Measurements from ENCODE around the gene RAPGEF2. TPM values are rescaled to one million over a fixed set of nuclear protein-coding genes. Genes with fewer than 3 reads are reported as not detected.

RAPGEF2 gene
- total and polyA plus RNA-seq, 2 of the 8 experiments (the other 6 are each of a cell fraction or from before 2014, with no cell fraction given): 24.4 to 48.6 TPM

DNA sequence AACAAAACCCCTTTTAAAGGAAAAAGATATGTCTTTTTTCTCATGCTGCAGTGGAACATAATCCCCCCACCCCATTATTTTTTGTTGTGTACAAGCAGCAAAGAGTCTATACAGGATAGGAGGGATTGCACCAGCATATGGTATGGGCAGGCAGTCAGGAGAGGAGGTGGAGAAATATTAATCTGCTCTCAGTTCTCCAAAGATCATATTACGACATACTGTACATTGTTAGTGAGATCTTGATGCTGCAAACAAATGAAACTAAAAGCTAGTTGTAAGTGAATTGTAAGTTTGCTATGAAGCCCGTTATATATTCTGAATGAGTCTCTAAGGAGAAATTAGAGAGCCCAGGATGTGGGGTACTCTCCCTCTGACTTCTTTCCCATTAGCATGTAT is 75.3 kb downstream of the RAPGEF2 start:
- FAIRE-seq: no peak

More for the DNA sequence above, 75.3 kb downstream of the RAPGEF2 start:
- H2BK15ac ChIP-seq (ENCODE audit: low read length): no peak overlapping the region
- H3K79me2 ChIP-seq (ENCODE audit: control insufficient read depth in 1 of 2, insufficient read depth in 2 of 2, low read length in 2 of 2): peaks cover 5 to 89% of the 10 kb centered on the region in 2 experiments; a peak in 3 of 4 replicates
- no peak overlapping the region for H4K8ac ChIP-seq (ENCODE audit: extremely low read depth, insufficient read depth, low read length)
- no peak overlapping the region for H3K56ac ChIP-seq (replicated peaks; ENCODE audit: insufficient read length, low read depth, low read length)
- no peak overlapping the region for H3K4me2 ChIP-seq (ENCODE audit: insufficient read depth in 1 of 2, low read depth in 2 of 2, low read length in 2 of 2)
- 81% methylated on average over 2 of the region's 2 CpGs; no CpG with 5 or more reads in 1 of the 2 experiments for WGBS, 2 experiments (ENCODE audit: extremely low coverage in 1 of 2, insufficient coverage in 1 of 2, insufficient read length in 1 of 2, insufficient replicate concordance in 2 of 2, low coverage in 1 of 2, low lambda C conversion rate in 2 of 2, missing lambda C conversion rate in 1 of 2)
- H4K91ac ChIP-seq (replicated peaks; ENCODE audit: insufficient read length, low read length): no peak overlapping the region
- no peaks in the 10 kb centered on the region for H3K23me2 ChIP-seq (ENCODE audit: low read depth, low read length)
- POLR2A ChIA-PET (ENCODE audit: partially characterized antibody): no interaction called here
- no peaks in the 10 kb centered on the region; the same call in 1 of the 2 replicates for H3K79me1 ChIP-seq (ENCODE audit: low read depth, low read length)
- no peak overlapping the region for H3K27ac ChIP-seq (ENCODE audit: low read depth, low read length)
- no peak overlapping the region for H2AFZ ChIP-seq (ENCODE audit: low read length)
- TF ChIP-seq SIX5 (IDR thresholded peaks at IDR 0.05; ENCODE audit: low read depth, low read length) (no peak), RFX5 (IDR thresholded peaks at IDR 0.05; ENCODE audit: borderline replicate concordance, low read depth, low read length) (no peak), KDM1A (IDR thresholded peaks at IDR 0.05; ENCODE audit: borderline replicate concordance, low read length) (no peak), NANOG (IDR thresholded peaks at IDR 0.05; ENCODE audit: insufficient read depth, low read depth, low read length, poor library complexity, severe bottlenecking) (no peak), CHD1 (IDR thresholded peaks at IDR 0.05; ENCODE audit: low read depth, low read length) (no peak)
- no peaks in the 10 kb centered on the region for H3K36me3 ChIP-seq (ENCODE audit: control insufficient read depth in 2 of 4, insufficient read depth in 4 of 4, low read length in 3 of 4)
- no peaks in the 10 kb centered on the region for H3K27me3 ChIP-seq (replicated peaks in 1 of 4; ENCODE audit: control insufficient read depth in 3 of 4, extremely low read depth in 1 of 4, insufficient read depth in 3 of 4, low read length in 3 of 4)
- H2BK12ac ChIP-seq (ENCODE audit: low read depth, low read length): no peak overlapping the region
- no peak overlapping the region for H2AK5ac ChIP-seq (ENCODE audit: low read depth, low read length)
- no peak for DNase-seq (ENCODE audit: low read depth in 1 of 2, low spot score in 2 of 2)
- no peak overlapping the region for H3K23ac ChIP-seq (ENCODE audit: insufficient read length)
- no peak overlapping the region for H3K14ac ChIP-seq (ENCODE audit: insufficient read length)
- H3K18ac ChIP-seq (ENCODE audit: extremely low read depth, low read length): no peak overlapping the region
- H2BK120ac ChIP-seq (replicated peaks; ENCODE audit: low read depth, low read length): no peak overlapping the region
- H2BK20ac ChIP-seq (ENCODE audit: low read length): no peak overlapping the region
- CTCF ChIA-PET (ENCODE audit: partially characterized antibody): interaction anchor here (0.6 to 4.2 kb wide), 5 partner anchors 12 to 282 kb away, joined by 3 to 20 read pairs (median 4); no protein-coding TSS in a partner anchor
- H4K20me1 ChIP-seq (replicated peaks in 1 of 2; ENCODE audit: control insufficient read depth in 1 of 2, insufficient read depth in 2 of 2, low read length in 2 of 2): peaks cover 0 to 2% of the 10 kb centered on the region in 2 experiments
- no peak overlapping the region for H3K4me3 ChIP-seq (ENCODE audit: extremely low read depth in 1 of 4, insufficient read depth in 2 of 4, low read depth in 3 of 4, low read length in 4 of 4)
- peaks cover 7 to 17% (median 11%) of the 10 kb centered on the region in 4 experiments for H3K4me1 ChIP-seq (replicated peaks in 1 of 4; ENCODE audit: control insufficient read depth in 3 of 4, insufficient read depth in 4 of 4, low read length in 3 of 4)
- H3K9ac ChIP-seq (replicated peaks in 1 of 4; ENCODE audit: extremely low read depth in 1 of 4, low read depth in 3 of 4, low read length in 3 of 4): no peak overlapping the region
- no peaks in the 10 kb centered on the region for H3K9me3 ChIP-seq (ENCODE audit: insufficient read depth in 2 of 2, low read depth in 1 of 2, low read length in 1 of 2)
- H3K4ac ChIP-seq (replicated peaks; ENCODE audit: insufficient read length, low read depth, low read length): no peak overlapping the region
- no peak overlapping the region for H4K5ac ChIP-seq (ENCODE audit: insufficient read length, low read depth, low read length)
- no peak overlapping the region for H2BK5ac ChIP-seq (ENCODE audit: low read depth, low read length)

All from H1 (cell line).